ENCODE results near the gene CEP152. TPM values are rescaled to one million over a fixed set of nuclear protein-coding genes. Genes with fewer than 3 reads are reported as not detected.
A peak's percentile ranks its signal among the peaks of the same experiment; 100 is the strongest.

CEP152 gene
- total and polyA plus RNA-seq, 9 donors = 2.6 to 5.3 (median 3.6) TPM

DNA sequence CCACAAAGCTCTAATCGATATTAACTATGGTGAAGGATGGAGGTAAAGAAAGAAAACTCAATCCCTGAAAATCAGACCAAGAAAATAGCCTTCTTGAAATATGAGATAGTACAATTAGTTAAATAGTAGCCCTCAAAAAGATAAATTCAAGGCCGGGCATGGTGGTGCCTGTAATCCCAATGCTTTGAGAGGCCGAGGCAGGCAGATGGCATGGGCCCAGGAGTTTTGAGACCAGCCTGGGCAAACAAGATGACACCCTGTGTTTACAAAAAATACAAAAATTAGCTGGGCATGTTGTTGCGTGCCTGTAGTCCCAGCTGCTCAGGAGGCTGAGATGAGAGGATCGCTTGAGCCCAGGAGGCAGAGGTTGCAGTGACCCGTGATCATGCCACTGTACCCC is 31.6 kb upstream of the CEP152 start:
- WGBS (ENCODE audit: insufficient coverage) = 93% methylated on average over 5 of the region's 6 CpGs
- H3K4me1 ChIP-seq (ENCODE audit: control insufficient read depth, insufficient read depth, low read length) = no peaks in the 10 kb centered on the region
- H3K4me3 ChIP-seq (ENCODE audit: low read length) = no peak overlapping the region
- no peak for DNase-seq
- no peaks in the 10 kb centered on the region for H3K9me3 ChIP-seq (replicated peaks; ENCODE audit: control insufficient read depth, low read depth, low read length)
- no peaks in the 10 kb centered on the region for H3K27me3 ChIP-seq (ENCODE audit: control insufficient read depth, insufficient read depth, low read length)
- H3K36me3 ChIP-seq (ENCODE audit: control insufficient read depth, insufficient read depth, low read length) = no peaks in the 10 kb centered on the region
- no peak overlapping the region for H3K27ac ChIP-seq (ENCODE audit: low read length)

DNA sequence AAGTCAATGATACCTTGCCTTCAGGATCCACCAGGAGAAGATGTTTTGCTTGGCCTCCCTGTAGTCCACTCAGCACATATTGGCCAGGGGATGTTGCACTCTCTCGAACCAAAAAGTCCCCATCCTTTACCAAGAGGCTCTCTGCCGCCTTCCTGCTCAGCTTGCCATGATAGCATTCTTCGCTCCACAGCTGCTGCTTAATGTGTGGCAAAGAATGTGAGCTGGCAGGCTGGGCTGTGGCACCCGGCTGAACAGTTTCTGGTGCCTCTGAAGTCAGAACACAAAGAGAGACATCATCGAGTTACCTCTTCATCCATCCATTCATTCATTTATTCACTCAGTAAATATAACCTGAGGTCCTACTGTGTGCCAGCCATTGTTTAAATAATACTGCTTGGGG is 23.9 kb upstream of the CEP152 start:
- no peak overlapping the region for H3K4me3 ChIP-seq (ENCODE audit: low read length)
- H3K27me3 ChIP-seq (ENCODE audit: control insufficient read depth, insufficient read depth, low read length) = no peaks in the 10 kb centered on the region
- H3K4me1 ChIP-seq (ENCODE audit: control insufficient read depth, insufficient read depth, low read length) = no peaks in the 10 kb centered on the region
- H3K9me3 ChIP-seq (replicated peaks; ENCODE audit: control insufficient read depth, low read depth, low read length) = peaks cover 7% of the 10 kb centered on the region
- WGBS (ENCODE audit: insufficient coverage) = 100% methylated on average over 2 of the region's 5 CpGs
- no peaks in the 10 kb centered on the region for H3K36me3 ChIP-seq (ENCODE audit: control insufficient read depth, insufficient read depth, low read length)
- peak; percentile 28 for DNase-seq
- no peak overlapping the region for H3K27ac ChIP-seq (ENCODE audit: low read length)

- peaks cover 7% of the 10 kb centered on the region for H3K9me3 ChIP-seq (replicated peaks; ENCODE audit: control insufficient read depth, low read depth, low read length)
- no peak overlapping the region for H3K4me3 ChIP-seq (ENCODE audit: low read length)
- no peaks in the 10 kb centered on the region for H3K36me3 ChIP-seq (ENCODE audit: control insufficient read depth, insufficient read depth, low read length)
- no peak overlapping the region for H3K27ac ChIP-seq (ENCODE audit: low read length)
- DNase-seq = no peak
- H3K4me1 ChIP-seq (ENCODE audit: control insufficient read depth, insufficient read depth, low read length) = no peaks in the 10 kb centered on the region
- no peaks in the 10 kb centered on the region for H3K27me3 ChIP-seq (ENCODE audit: control insufficient read depth, insufficient read depth, low read length)
Measured at GRCh38 chr15:48833526-48834239, 22.8 kb upstream of the CEP152 start.

GRCh38 chr15:48832648-48833047 is 21.8 kb upstream of the CEP152 start:
- no peaks in the 10 kb centered on the region for H3K4me1 ChIP-seq (ENCODE audit: control insufficient read depth, insufficient read depth, low read length)
- peaks cover 7% of the 10 kb centered on the region for H3K9me3 ChIP-seq (replicated peaks; ENCODE audit: control insufficient read depth, low read depth, low read length)
- no peak overlapping the region for H3K4me3 ChIP-seq (ENCODE audit: low read length)
- H3K27ac ChIP-seq (ENCODE audit: low read length) = no peak overlapping the region
- no peaks in the 10 kb centered on the region for H3K27me3 ChIP-seq (ENCODE audit: control insufficient read depth, insufficient read depth, low read length)
- H3K36me3 ChIP-seq (ENCODE audit: control insufficient read depth, insufficient read depth, low read length) = no peaks in the 10 kb centered on the region
- no peak for DNase-seq

GRCh38 chr15:48828906-48829305 is 18.0 kb upstream of the CEP152 start:
- Histone ChIP-seq H3K4me1 (ENCODE audit: control insufficient read depth, insufficient read depth, low read length) (no peaks in the 10 kb centered on the region), H3K4me3 (ENCODE audit: low read length) (no peak overlapping the region), H3K9me3 (replicated peaks; ENCODE audit: control insufficient read depth, low read depth, low read length) (peaks cover 7% of the 10 kb centered on the region), H3K27ac (ENCODE audit: low read length) (no peak overlapping the region), H3K27me3 (ENCODE audit: control insufficient read depth, insufficient read depth, low read length) (no peaks in the 10 kb centered on the region), H3K36me3 (ENCODE audit: control insufficient read depth, insufficient read depth, low read length) (no peaks in the 10 kb centered on the region)
- DNase-seq = no peak

GRCh38 chr15:48828471-48828870 is 17.6 kb upstream of the CEP152 start:
- H3K4me1 ChIP-seq (ENCODE audit: control insufficient read depth, insufficient read depth, low read length) = no peaks in the 10 kb centered on the region
- no CpG with 5 or more reads among the region's 4 CpGs for WGBS (ENCODE audit: insufficient coverage)
- no peaks in the 10 kb centered on the region for H3K27me3 ChIP-seq (ENCODE audit: control insufficient read depth, insufficient read depth, low read length)
- peaks cover 7% of the 10 kb centered on the region for H3K9me3 ChIP-seq (replicated peaks; ENCODE audit: control insufficient read depth, low read depth, low read length)
- DNase-seq = no peak
- no peaks in the 10 kb centered on the region for H3K36me3 ChIP-seq (ENCODE audit: control insufficient read depth, insufficient read depth, low read length)
- no peak overlapping the region for H3K4me3 ChIP-seq (ENCODE audit: low read length)
- no peak overlapping the region for H3K27ac ChIP-seq (ENCODE audit: low read length)

DNA sequence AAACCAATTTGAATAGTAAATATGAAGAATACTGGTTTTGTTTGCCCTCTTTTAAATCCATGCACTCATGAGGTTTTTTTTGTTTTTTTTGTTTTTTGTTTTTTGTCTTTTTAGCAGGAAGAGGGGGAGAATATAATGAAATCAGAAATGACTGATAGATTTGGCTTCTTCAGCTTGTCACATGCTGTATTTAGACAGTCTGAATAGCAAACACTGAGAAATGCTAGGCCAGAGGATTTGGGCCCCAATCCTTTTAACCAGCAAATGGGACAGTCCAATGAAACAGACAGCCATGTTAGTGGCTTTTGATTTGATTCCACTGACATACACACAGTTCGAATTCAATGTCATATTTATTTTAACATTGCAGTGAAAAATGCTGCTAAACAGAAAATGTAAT is 14.2 kb upstream of the CEP152 start:
- Histone ChIP-seq H3K27ac (ENCODE audit: low read length) (no peak overlapping the region), H3K27me3 (ENCODE audit: control insufficient read depth, insufficient read depth, low read length) (no peaks in the 10 kb centered on the region), H3K4me3 (ENCODE audit: low read length) (no peak overlapping the region), H3K9me3 (replicated peaks; ENCODE audit: control insufficient read depth, low read depth, low read length) (peaks cover 3% of the 10 kb centered on the region), H3K36me3 (ENCODE audit: control insufficient read depth, insufficient read depth, low read length) (no peaks in the 10 kb centered on the region), H3K4me1 (ENCODE audit: control insufficient read depth, insufficient read depth, low read length) (no peaks in the 10 kb centered on the region)
- no CpG with 5 or more reads among the region's 1 CpG for WGBS (ENCODE audit: insufficient coverage)
- no peak for DNase-seq

- no peaks in the 10 kb centered on the region for H3K36me3 ChIP-seq (ENCODE audit: control insufficient read depth, insufficient read depth, low read length)
- no CpG with 5 or more reads among the region's 1 CpG for WGBS (ENCODE audit: insufficient coverage)
- H3K27ac ChIP-seq (ENCODE audit: low read length) = no peak overlapping the region
- no peaks in the 10 kb centered on the region for H3K27me3 ChIP-seq (ENCODE audit: control insufficient read depth, insufficient read depth, low read length)
- H3K4me1 ChIP-seq (ENCODE audit: control insufficient read depth, insufficient read depth, low read length) = no peaks in the 10 kb centered on the region
- H3K4me3 ChIP-seq (ENCODE audit: low read length) = no peak overlapping the region
- no peak for DNase-seq
- peaks cover 3% of the 10 kb centered on the region for H3K9me3 ChIP-seq (replicated peaks; ENCODE audit: control insufficient read depth, low read depth, low read length)
Measured at GRCh38 chr15:48823706-48824105, 12.8 kb upstream of the CEP152 start.

DNA sequence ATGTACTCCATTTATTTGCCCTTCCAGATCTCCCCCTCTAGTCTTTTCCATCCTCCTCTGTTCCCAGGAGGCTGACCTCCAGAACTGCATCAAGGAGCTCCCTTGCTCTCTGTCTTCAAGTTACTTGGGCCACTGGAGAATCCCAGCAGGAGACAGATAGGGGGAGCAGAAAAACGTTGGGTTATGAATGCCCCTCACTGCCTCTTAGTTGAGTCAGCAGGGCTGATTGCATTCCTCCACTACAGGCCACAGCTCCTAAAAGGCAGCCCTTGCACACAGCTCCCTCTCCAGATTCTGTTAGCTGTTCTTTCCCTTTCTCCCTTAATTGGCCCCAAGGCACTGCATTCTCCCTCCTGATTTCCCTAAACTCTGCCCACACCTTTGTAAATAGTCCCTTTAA is 12.4 kb upstream of the CEP152 start:
- Histone ChIP-seq H3K4me3 (ENCODE audit: low read length) (no peak overlapping the region), H3K4me1 (ENCODE audit: control insufficient read depth, insufficient read depth, low read length) (no peaks in the 10 kb centered on the region), H3K36me3 (ENCODE audit: control insufficient read depth, insufficient read depth, low read length) (no peaks in the 10 kb centered on the region), H3K27me3 (ENCODE audit: control insufficient read depth, insufficient read depth, low read length) (no peaks in the 10 kb centered on the region), H3K27ac (ENCODE audit: low read length) (no peak overlapping the region), H3K9me3 (replicated peaks; ENCODE audit: control insufficient read depth, low read depth, low read length) (peaks cover 3% of the 10 kb centered on the region)
- no peak for DNase-seq
- no CpG with 5 or more reads among the region's 1 CpG for WGBS (ENCODE audit: insufficient coverage)

DNA sequence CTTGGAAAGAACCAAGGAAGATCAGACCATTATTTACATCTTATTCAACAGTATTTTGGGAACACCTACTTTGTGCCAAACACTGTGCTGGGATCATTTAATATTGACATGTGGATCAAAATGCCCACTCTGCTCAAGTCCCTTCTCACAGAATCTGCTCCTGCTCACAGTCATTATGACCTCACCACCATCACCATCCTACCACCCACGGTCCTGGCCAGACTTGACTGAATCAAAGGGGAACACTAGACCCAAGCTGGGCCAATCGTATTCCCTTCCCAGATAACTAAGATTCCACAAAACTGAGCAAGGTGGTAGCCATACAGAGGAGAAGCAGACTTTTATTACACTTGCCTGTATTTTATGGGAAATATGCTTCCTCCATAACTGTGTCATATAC is 3.4 kb upstream of the CEP152 start:
- WGBS (ENCODE audit: insufficient coverage) = 83% methylated on average over 1 of the region's 2 CpGs
- no peak for DNase-seq
- H3K9me3 ChIP-seq (replicated peaks; ENCODE audit: control insufficient read depth, low read depth, low read length) = no peaks in the 10 kb centered on the region

GRCh38 chr15:48811325-48811958 is 573 bp upstream of the CEP152 start:
- Histone ChIP-seq H3K4me1 (ENCODE audit: control insufficient read depth, insufficient read depth, low read length) (peaks cover 6% of the 10 kb centered on the region), H3K36me3 (ENCODE audit: control insufficient read depth, insufficient read depth, low read length) (no peaks in the 10 kb centered on the region), H3K27me3 (ENCODE audit: control insufficient read depth, insufficient read depth, low read length) (peaks cover 3% of the 10 kb centered on the region), H3K9me3 (replicated peaks; ENCODE audit: control insufficient read depth, low read depth, low read length) (no peaks in the 10 kb centered on the region), H3K27ac (ENCODE audit: low read length) (no peak overlapping the region), H3K4me3 (ENCODE audit: low read length) (peak overlapping the region; percentile 81)
- DNase-seq = no peak
- 0% methylated on average over 16 of the region's 25 CpGs for WGBS (ENCODE audit: insufficient coverage)

More for the DNA sequence above, 3.4 kb upstream of the CEP152 start:
- peaks cover 3% of the 10 kb centered on the region for H3K27me3 ChIP-seq (ENCODE audit: control insufficient read depth, insufficient read depth, low read length)
- no peak overlapping the region for H3K4me3 ChIP-seq (ENCODE audit: low read length)
- H3K27ac ChIP-seq (ENCODE audit: low read length) = no peak overlapping the region
- no peaks in the 10 kb centered on the region for H3K36me3 ChIP-seq (ENCODE audit: control insufficient read depth, insufficient read depth, low read length)
- peaks cover 6% of the 10 kb centered on the region for H3K4me1 ChIP-seq (ENCODE audit: control insufficient read depth, insufficient read depth, low read length)
